H1 (cell line): Measurements from ENCODE around the gene UBE2D3. TPM values are rescaled to one million over a fixed set of nuclear protein-coding genes. Genes with fewer than 3 reads are reported as not detected.

Experiments used
- CTCF ChIA-PET: fragments of 300-600 bp; sonication (Branson Sonifier 250); formaldehyde crosslinking; loops from one replicate; lab custom pipeline; 2021; ENCODE audit not compliant: partially characterized antibody; lab: Charles Lee
- POLR2A ChIA-PET: fragments of 300-600 bp; sonication (Branson Sonifier 250); formaldehyde crosslinking; loops from one replicate; lab custom pipeline; 2021; ENCODE audit warnings: inconsistent platforms; ENCODE audit not compliant: partially characterized antibody; lab: Charles Lee
- DNase-seq, 2 experiments: peaks; one replicate each; pipeline versions ENCODE4 v3.0.0 to v3.0.0-alpha.2; 2010 to 2022; ENCODE audit warnings: low spot score in 2 of 2, low read depth in 1 of 2, mixed read lengths in 1 of 2
- FAIRE-seq: peaks from 2 replicates; lab custom pipeline; 2011; peaks lifted over from hg19 to GRCh38; lab: Jason Lieb, UNC
- H2AFZ ChIP-seq: 2 replicates; pipeline ENCODE4 v1.8.1; 2012; ENCODE audit warnings: low read length, inconsistent platforms
- H2AK5ac ChIP-seq: 2 replicates; pipeline ENCODE4 v1.6.1; 2013; ENCODE audit warnings: low read depth, low read length
- H2BK120ac ChIP-seq: replicated peaks from 2 replicates; pipeline ENCODE3; 2013; ENCODE audit warnings: low read depth, low read length, inconsistent platforms
- H2BK12ac ChIP-seq: 2 replicates; pipeline ENCODE4 v1.6.1; 2013; ENCODE audit warnings: low read depth, low read length
- H2BK15ac ChIP-seq: 2 replicates; pipeline ENCODE4 v1.6.1; 2013; ENCODE audit warnings: low read length
- H2BK20ac ChIP-seq: 2 replicates; pipeline ENCODE4 v1.6.1; 2013; ENCODE audit warnings: low read length
- H2BK5ac ChIP-seq: 2 replicates; pipeline ENCODE4 v1.6.1; 2013; ENCODE audit warnings: low read depth, low read length
- H3K14ac ChIP-seq: 2 replicates; pipeline ENCODE4 v1.6.1; 2013; ENCODE audit warnings: inconsistent platforms; ENCODE audit not compliant: insufficient read length
- H3K18ac ChIP-seq: 2 replicates; pipeline ENCODE4 v1.6.1; 2013; ENCODE audit warnings: low read length; ENCODE audit errors: extremely low read depth
- H3K23ac ChIP-seq: 2 replicates; pipeline ENCODE4 v1.6.1; 2013; ENCODE audit warnings: inconsistent platforms; ENCODE audit not compliant: insufficient read length
- H3K23me2 ChIP-seq: 2 replicates; pipeline ENCODE4 v1.6.1; 2013; ENCODE audit warnings: low read depth, low read length
- H3K27ac ChIP-seq: 2 replicates; pipeline ENCODE4 v1.6.1; 2011; ENCODE audit warnings: low read depth, low read length, inconsistent platforms
- H3K27me3 ChIP-seq, 4 experiments: replicated peaks in 1 of 4; 1 replicate in 1 of 4; 2 replicates in 3 of 4; pipeline versions ENCODE4 v1.6.1 to v1.8.1; 2011 to 2013; ENCODE audit warnings: low read length in 3 of 4, mild to moderate bottlenecking in 3 of 4, inconsistent platforms in 2 of 4, mixed read lengths in 2 of 4, moderate library complexity in 1 of 4; ENCODE audit not compliant: control insufficient read depth in 3 of 4, insufficient read depth in 3 of 4; ENCODE audit errors: extremely low read depth in 1 of 4
- H3K36me3 ChIP-seq, 4 experiments: 2 replicates each; pipeline versions ENCODE4 v1.6.1 to v1.8.1; 2011 to 2013; ENCODE audit warnings: mild to moderate bottlenecking in 4 of 4, low read length in 3 of 4, moderate library complexity in 2 of 4, control low read depth in 1 of 4, inconsistent platforms in 1 of 4; ENCODE audit not compliant: insufficient read depth in 4 of 4, control insufficient read depth in 2 of 4
- H3K4ac ChIP-seq: replicated peaks from 2 replicates; pipeline ENCODE3; 2013; ENCODE audit warnings: low read length, low read depth, mixed read lengths, inconsistent platforms; ENCODE audit not compliant: insufficient read length
- H3K4me1 ChIP-seq, 4 experiments: replicated peaks in 1 of 4; 1 replicate in 1 of 4; 2 replicates in 3 of 4; pipeline versions ENCODE4 v1.6.1 to v1.8.1; 2011 to 2013; ENCODE audit warnings: low read length in 3 of 4, inconsistent platforms in 2 of 4, mixed read lengths in 1 of 4; ENCODE audit not compliant: insufficient read depth in 4 of 4, control insufficient read depth in 3 of 4
- H3K4me2 ChIP-seq, 2 experiments: 2 replicates each; pipeline versions ENCODE4 v1.6.1 to v1.8.1; 2011 to 2013; ENCODE audit warnings: low read depth in 2 of 2, low read length in 2 of 2, control low read depth in 1 of 2, inconsistent platforms in 1 of 2, mild to moderate bottlenecking in 1 of 2; ENCODE audit not compliant: insufficient read depth in 1 of 2
- H3K4me3 ChIP-seq, 4 experiments: fragments of 200-600, 300-600 bp in 1 of 4; sonication (generic), shearing (Covaris generic), sonication (Bioruptor Twin) in 1 of 4; 2 replicates each; pipeline versions ENCODE4 v1.5.1 to v1.8.1; 2011 to 2016; ENCODE audit warnings: low read length in 4 of 4, low read depth in 3 of 4, control low read depth in 2 of 4, inconsistent platforms in 2 of 4, mild to moderate bottlenecking in 2 of 4, mixed read lengths in 1 of 4, moderate library complexity in 1 of 4; ENCODE audit not compliant: insufficient read depth in 2 of 4; ENCODE audit errors: extremely low read depth in 1 of 4
- H3K56ac ChIP-seq: replicated peaks from 2 replicates; pipeline ENCODE3; 2013; ENCODE audit warnings: low read depth, mild to moderate bottlenecking, mixed read lengths, low read length, inconsistent platforms; ENCODE audit not compliant: insufficient read length
- H3K79me1 ChIP-seq: 2 replicates; pipeline ENCODE4 v1.6.1; 2013; ENCODE audit warnings: low read depth, low read length, control low read depth
- H3K79me2 ChIP-seq, 2 experiments: 2 replicates each; pipeline versions ENCODE4 v1.6.1 to v1.8.1; 2012 to 2013; ENCODE audit warnings: low read length in 2 of 2, mild to moderate bottlenecking in 2 of 2, inconsistent platforms in 1 of 2; ENCODE audit not compliant: insufficient read depth in 2 of 2, control insufficient read depth in 1 of 2
- H3K9ac ChIP-seq, 4 experiments: replicated peaks in 1 of 4; 1 replicate in 1 of 4; 2 replicates in 3 of 4; pipeline versions ENCODE4 v1.6.1 to v1.8.1; 2011 to 2013; ENCODE audit warnings: low read depth in 3 of 4, low read length in 3 of 4, control low read depth in 2 of 4, mild to moderate bottlenecking in 2 of 4, moderate library complexity in 2 of 4, inconsistent platforms in 1 of 4; ENCODE audit errors: extremely low read depth in 1 of 4
- H3K9me3 ChIP-seq, 2 experiments: 2 replicates each; pipeline versions ENCODE4 v1.6.1 to v1.8.1; 2012 to 2013; ENCODE audit warnings: mild to moderate bottlenecking in 2 of 2, moderate library complexity in 2 of 2, control low read depth in 1 of 2, inconsistent platforms in 1 of 2, low read depth in 1 of 2, low read length in 1 of 2, mixed read lengths in 1 of 2; ENCODE audit not compliant: insufficient read depth in 2 of 2
- H4K20me1 ChIP-seq, 2 experiments: replicated peaks in 1 of 2; 2 replicates each; pipeline versions ENCODE3 to v1.8.1; 2011 to 2013; ENCODE audit warnings: inconsistent platforms in 2 of 2, low read length in 2 of 2, mild to moderate bottlenecking in 1 of 2; ENCODE audit not compliant: insufficient read depth in 2 of 2, control insufficient read depth in 1 of 2
- H4K5ac ChIP-seq: 2 replicates; pipeline ENCODE4 v1.6.1; 2013; ENCODE audit warnings: low read length, low read depth, mixed read lengths, inconsistent platforms; ENCODE audit not compliant: insufficient read length
- H4K8ac ChIP-seq: 2 replicates; pipeline ENCODE4 v1.8.0; 2013; ENCODE audit warnings: mild to moderate bottlenecking, moderate library complexity, low read length, inconsistent platforms; ENCODE audit not compliant: insufficient read depth; ENCODE audit errors: extremely low read depth
- H4K91ac ChIP-seq: replicated peaks from 2 replicates; pipeline ENCODE3; 2013; ENCODE audit warnings: low read length, mixed read lengths, inconsistent platforms; ENCODE audit not compliant: insufficient read length
- POLR2A ChIP-seq, 2 experiments: IDR thresholded peaks; 1 replicate in 1 of 2; 2 replicates in 1 of 2; pipeline ENCODE4 v1.6.1; 2011; ENCODE audit warnings: low read depth in 2 of 2, low read length in 2 of 2, mild to moderate bottlenecking in 2 of 2; ENCODE audit errors: control extremely low read depth in 1 of 2
- WGBS, 2 experiments: shearing (Covaris generic) in 1 of 2; methylation state at CpG; one replicate each; pipeline versions ENCODE4 v1.1.6 to v1.1.7; 2013 to 2015; ENCODE audit warnings: low lambda C conversion rate in 2 of 2, mixed read lengths in 2 of 2, inconsistent platforms in 1 of 2, low coverage in 1 of 2, missing lambda C conversion rate in 1 of 2; ENCODE audit not compliant: insufficient replicate concordance in 2 of 2, insufficient coverage in 1 of 2, insufficient read length in 1 of 2; ENCODE audit errors: extremely low coverage in 1 of 2, missing lambda C conversion rate in 1 of 2; 5-methylcytosine and 5-hydroxymethylcytosine counted together
- polyA plus RNA-seq, 7 experiments: library from polyadenylated mRNA; depleted of rRNA in 3 of 7; stranded (reverse) in 5 of 7; unstranded in 2 of 7; fragments of >200 nt in 5 of 7; fragments of 200-250 nt in 2 of 7; gene quantifications; 1 replicate in 5 of 7; 2 replicates in 1 of 7; 4 replicates in 1 of 7; pipeline versions ENCODE4 v1.2.1 to v1.2.3, GENCODE V29; 2011 to 2013; ENCODE audit warnings: missing spikeins in 2 of 7, mixed read lengths in 2 of 7
- total RNA-seq: library from RNA; stranded (reverse); fragmentation: NEBNext Ultra II Directional; extraction: Animal tissue kit (Norgen Biotek cat#: 25700); gene quantifications from 2 replicates; pipeline ENCODE4 v1.2.1, GENCODE V29; 2021

UBE2D3 gene
- total and polyA plus RNA-seq, 2 of the 8 experiments (the other 6 are each of a cell fraction or from before 2014, with no cell fraction given), result 396 to 544 TPM

GRCh38 chr4:102823897-102824296, 3.5 kb downstream of the UBE2D3 start:
- H3K4me3 ChIP-seq, result peak overlapping the region in 1 of 4 experiments; percentile 98; a peak in 3 of 8 replicates
- H3K23me2 ChIP-seq, result 0 out of 2 replicates have a peak, but pooled peaks cover 3% of the 10 kb centered on the region
- POLR2A ChIA-PET, result interaction anchor here (0.8 to 8.2 kb wide), 9 partner anchors 9 to 67 kb away, joined by 3 to 162 read pairs (median 4); partner anchors contain the start of genes CISD2 and MANBA
- H3K27me3 ChIP-seq, result no peaks in the 10 kb centered on the region
- H3K4ac ChIP-seq, result no peak overlapping the region
- no peak overlapping the region for H2AK5ac ChIP-seq
- H2BK120ac ChIP-seq, result no peak overlapping the region
- no peak overlapping the region for H3K14ac ChIP-seq
- no peaks in the 10 kb centered on the region for H3K79me1 ChIP-seq
- H3K4me2 ChIP-seq, result peak overlapping the region; percentile 69 to 84
- no peak overlapping the region for H2BK12ac ChIP-seq
- H2BK15ac ChIP-seq, result no peak overlapping the region
- DNase-seq, result no peak
- H2BK5ac ChIP-seq, result no peak overlapping the region
- H4K5ac ChIP-seq, result no peak overlapping the region
- peaks cover 14 to 33% of the 10 kb centered on the region in 2 experiments for H4K20me1 ChIP-seq
- no peak overlapping the region for H4K91ac ChIP-seq
- no peak overlapping the region for H2BK20ac ChIP-seq
- no peak overlapping the region for H4K8ac ChIP-seq
- H3K9ac ChIP-seq, result no peak overlapping the region
- peaks cover 62 to 81% of the 10 kb centered on the region in 2 experiments for H3K79me2 ChIP-seq
- no peak for FAIRE-seq
- no peak overlapping the region for H3K18ac ChIP-seq
- H3K36me3 ChIP-seq, result peaks cover 0 to 35% (median 0%) of the 10 kb centered on the region in 4 experiments; a peak in 2 of 8 replicates
- CTCF ChIA-PET, result interaction anchor here (1.2 to 2.8 kb wide), 3 partner anchors 9 to 208 kb away, joined by 3 to 8 read pairs (median 3); no protein-coding TSS in a partner anchor
- H3K4me1 ChIP-seq, result peaks cover 0 to 12% (median 4%) of the 10 kb centered on the region in 4 experiments; a peak in 5 of 7 replicates
- no peaks in the 10 kb centered on the region for H3K9me3 ChIP-seq
- no peak overlapping the region for H2AFZ ChIP-seq
- no peak overlapping the region for H3K56ac ChIP-seq
- 91% methylated on average over 4 of the region's 4 CpGs; no CpG with 5 or more reads in 1 of the 2 experiments for WGBS, 2 experiments
- no peak overlapping the region for H3K27ac ChIP-seq
- no peak overlapping the region for H3K23ac ChIP-seq
- no peak; a peak in 1 of 3 replicates for TF ChIP-seq POLR2A (IDR thresholded peaks at IDR 0.05; ENCODE audit: control extremely low read depth in 1 of 2, low read depth in 2 of 2, low read length in 2 of 2)
